Effector memory CD4-positive, alpha-beta T cell (primary cell): ENCODE results near the gene VIT.

ENCODE experiments used
- DNase-seq, 3 donors: peaks; one replicate each; pipeline ENCODE4 v3.0.0-alpha.2; 2020
- H3K27ac ChIP-seq: 2 replicates; pipeline ENCODE4 v1.7.0; 2013; ENCODE audit warnings: mild to moderate bottlenecking, low read length, moderate library complexity; ENCODE audit not compliant: insufficient read depth, poor library complexity, severe bottlenecking
- H3K27me3 ChIP-seq: replicated peaks from 2 replicates; pipeline ENCODE4 v1.7.0; 2013; ENCODE audit warnings: mild to moderate bottlenecking, low read length; ENCODE audit not compliant: insufficient read depth, control insufficient read depth, poor library complexity, severe bottlenecking
- H3K36me3 ChIP-seq: 2 replicates; pipeline ENCODE4 v1.7.0; 2013; ENCODE audit warnings: mild to moderate bottlenecking, low read length, moderate library complexity; ENCODE audit not compliant: control insufficient read depth, insufficient read depth
- H3K4me1 ChIP-seq: 2 replicates; pipeline ENCODE4 v1.7.0; 2013; ENCODE audit warnings: low read length, mild to moderate bottlenecking; ENCODE audit not compliant: control insufficient read depth, insufficient read depth, poor library complexity, severe bottlenecking
- H3K4me3 ChIP-seq: 2 replicates; pipeline ENCODE4 v1.7.0; 2013; ENCODE audit warnings: low read length, low read depth, mild to moderate bottlenecking; ENCODE audit not compliant: insufficient read depth, poor library complexity, severe bottlenecking
- H3K9me3 ChIP-seq: 2 replicates; pipeline ENCODE4 v1.7.0; 2013; ENCODE audit warnings: mild to moderate bottlenecking, low read length, moderate library complexity; ENCODE audit not compliant: control insufficient read depth

Gene VIT

GRCh38 chr2:36839976-36840617, 143.6 kb downstream of the VIT start:
- DNase-seq: no peak
- H3K36me3 ChIP-seq: peaks cover 4% of the 10 kb centered on the region

GRCh38 chr2:36843838-36844237, 147.3 kb downstream of the VIT start:
- H3K27me3 ChIP-seq: no peaks in the 10 kb centered on the region
- H3K27ac ChIP-seq: no peak overlapping the region
- no peak overlapping the region for H3K4me3 ChIP-seq
- no peak for DNase-seq
- H3K36me3 ChIP-seq: peaks cover 10% of the 10 kb centered on the region
- no peaks in the 10 kb centered on the region for H3K9me3 ChIP-seq
- no peaks in the 10 kb centered on the region for H3K4me1 ChIP-seq

More at GRCh38 chr2:36839976-36840617, 143.6 kb downstream of the VIT start:
- no peaks in the 10 kb centered on the region for H3K9me3 ChIP-seq
- H3K27me3 ChIP-seq: no peaks in the 10 kb centered on the region
- no peak overlapping the region for H3K4me3 ChIP-seq
- no peaks in the 10 kb centered on the region for H3K4me1 ChIP-seq
- H3K27ac ChIP-seq: no peak overlapping the region

GRCh38 chr2:36849265-36849664, 152.8 kb downstream of the VIT start:
- Histone ChIP-seq H3K4me1 (no peaks in the 10 kb centered on the region), H3K4me3 (no peak overlapping the region), H3K9me3 (no peaks in the 10 kb centered on the region), H3K36me3 (peaks cover 29% of the 10 kb centered on the region), H3K27me3 (no peaks in the 10 kb centered on the region), H3K27ac (no peak overlapping the region)
- DNase-seq: no peak

GRCh38 chr2:36854241-36854640, 157.7 kb downstream of the VIT start:
- no peak for DNase-seq
- no peak overlapping the region for H3K27ac ChIP-seq
- H3K36me3 ChIP-seq: peaks cover 25% of the 10 kb centered on the region
- H3K4me1 ChIP-seq: no peaks in the 10 kb centered on the region
- H3K4me3 ChIP-seq: no peak overlapping the region
- no peaks in the 10 kb centered on the region for H3K27me3 ChIP-seq
- no peaks in the 10 kb centered on the region for H3K9me3 ChIP-seq

- H3K27ac ChIP-seq: no peak overlapping the region
- no peaks in the 10 kb centered on the region for H3K9me3 ChIP-seq
- no peaks in the 10 kb centered on the region for H3K27me3 ChIP-seq
- DNase-seq: no peak
- H3K36me3 ChIP-seq: peaks cover 13% of the 10 kb centered on the region
- H3K4me3 ChIP-seq: no peak overlapping the region
- no peaks in the 10 kb centered on the region for H3K4me1 ChIP-seq
Observed at GRCh38 chr2:36855429-36855828, 158.9 kb downstream of the VIT start.

GRCh38 chr2:36857713-36858112, 161.2 kb downstream of the VIT start:
- peaks cover 9% of the 10 kb centered on the region for H3K36me3 ChIP-seq
- H3K9me3 ChIP-seq: no peaks in the 10 kb centered on the region
- no peaks in the 10 kb centered on the region for H3K4me1 ChIP-seq
- H3K4me3 ChIP-seq: no peak overlapping the region
- H3K27ac ChIP-seq: no peak overlapping the region
- H3K27me3 ChIP-seq: no peaks in the 10 kb centered on the region
- DNase-seq: no peak

- Histone ChIP-seq H3K9me3 (no peaks in the 10 kb centered on the region), H3K27me3 (no peaks in the 10 kb centered on the region), H3K27ac (no peak overlapping the region), H3K4me1 (no peaks in the 10 kb centered on the region), H3K4me3 (no peak overlapping the region), H3K36me3 (peaks cover 9% of the 10 kb centered on the region)
- DNase-seq: no peak
Observed at GRCh38 chr2:36858551-36859365, 162.3 kb downstream of the VIT start.

GRCh38 chr2:36859366-36859792, 162.9 kb downstream of the VIT start:
- H3K9me3 ChIP-seq: no peaks in the 10 kb centered on the region
- no peak overlapping the region for H3K27ac ChIP-seq
- H3K4me3 ChIP-seq: no peak overlapping the region
- H3K36me3 ChIP-seq: peaks cover 9% of the 10 kb centered on the region
- no peak for DNase-seq
- H3K27me3 ChIP-seq: no peaks in the 10 kb centered on the region
- H3K4me1 ChIP-seq: no peaks in the 10 kb centered on the region

GRCh38 chr2:36861896-36862295, 165.4 kb downstream of the VIT start:
- no peak for DNase-seq
- H3K27ac ChIP-seq: no peak overlapping the region
- H3K36me3 ChIP-seq: peaks cover 6% of the 10 kb centered on the region
- no peaks in the 10 kb centered on the region for H3K9me3 ChIP-seq
- no peaks in the 10 kb centered on the region for H3K27me3 ChIP-seq
- no peak overlapping the region for H3K4me3 ChIP-seq
- no peaks in the 10 kb centered on the region for H3K4me1 ChIP-seq
